Central memory CD8-positive, alpha-beta T cell (primary cell): ENCODE measurements around the gene MTHFD2L.
"Not testable (repeated sequence)": the region's sequence is repeated elsewhere in the genome, so short reads cannot be mapped to it uniquely, and the experiment has no call there.

Source experiments
- ATAC-seq: fragments of 150-1000 bp; cut with Tn5 transposase; replicated peaks from 2 replicates; pipeline ENCODE4 v1.10.0; 2022; ENCODE audit warnings: mild to moderate bottlenecking, moderate FRiP score, moderate number of reproducible peaks; ENCODE audit not compliant: poor library complexity, severe bottlenecking; ENCODE audit errors: extremely low read depth
- DNase-seq, 2 donors: peaks; one replicate each; pipeline ENCODE4 v3.0.0; 2021; ENCODE audit warnings: low spot score in 2 of 2
- H3K27ac Mint-ChIP-seq: one replicate; pipeline ENCODE4 v1.8.0; 2022; ENCODE audit warnings: low read depth, mild to moderate bottlenecking, moderate library complexity, mixed read lengths
- H3K27me3 Mint-ChIP-seq: one replicate; pipeline ENCODE4 v1.8.0; 2022; ENCODE audit warnings: mixed read lengths
- H3K36me3 Mint-ChIP-seq: one replicate; pipeline ENCODE4 v1.8.0; 2022; ENCODE audit warnings: mild to moderate bottlenecking, moderate library complexity, mixed read lengths; ENCODE audit not compliant: insufficient read depth
- H3K4me1 Mint-ChIP-seq: one replicate; pipeline ENCODE4 v1.8.0; 2022; ENCODE audit warnings: mixed read lengths
- H3K4me3 Mint-ChIP-seq: one replicate; pipeline ENCODE4 v1.8.0; 2022; ENCODE audit warnings: mild to moderate bottlenecking, moderate library complexity, mixed read lengths
- H3K9me3 Mint-ChIP-seq: one replicate; pipeline ENCODE4 v1.8.0; 2022; ENCODE audit warnings: mixed read lengths

Gene MTHFD2L

GRCh38 chr4:74120086-74120485 is 37.8 kb upstream of the MTHFD2L start:
- no peak overlapping the region for H3K27ac Mint-ChIP-seq
- no peak for ATAC-seq
- no peak for DNase-seq
- H3K27me3 Mint-ChIP-seq, result peaks cover 22% of the 10 kb centered on the region
- no peak overlapping the region for H3K4me3 Mint-ChIP-seq
- H3K9me3 Mint-ChIP-seq, result no peaks in the 10 kb centered on the region
- no peaks in the 10 kb centered on the region for H3K4me1 Mint-ChIP-seq
- no peaks in the 10 kb centered on the region for H3K36me3 Mint-ChIP-seq

- peaks cover 13% of the 10 kb centered on the region for H3K27me3 Mint-ChIP-seq
- no peak overlapping the region for H3K27ac Mint-ChIP-seq
- H3K9me3 Mint-ChIP-seq, result no peaks in the 10 kb centered on the region
Observed at GRCh38 chr4:74121643-74122579, 36.0 kb upstream of the MTHFD2L start.

GRCh38 chr4:74123065-74123728 is 34.7 kb upstream of the MTHFD2L start:
- no peaks in the 10 kb centered on the region for H3K9me3 Mint-ChIP-seq
- peaks cover 25% of the 10 kb centered on the region for H3K27me3 Mint-ChIP-seq
- no peak overlapping the region for H3K4me3 Mint-ChIP-seq
- ATAC-seq (no peak), DNase-seq (no peak)
- H3K27ac Mint-ChIP-seq, result no peak overlapping the region
- H3K36me3 Mint-ChIP-seq, result no peaks in the 10 kb centered on the region
- no peaks in the 10 kb centered on the region for H3K4me1 Mint-ChIP-seq

More at GRCh38 chr4:74121643-74122579, 36.0 kb upstream of the MTHFD2L start:
- Mint-ChIP-seq H3K4me3 (no peak overlapping the region), H3K36me3 (no peaks in the 10 kb centered on the region), H3K4me1 (no peaks in the 10 kb centered on the region)
- DNase-seq (no peak), ATAC-seq (no peak)

GRCh38 chr4:74125029-74125428 is 32.9 kb upstream of the MTHFD2L start:
- ATAC-seq, result no peak
- Mint-ChIP-seq H3K36me3 (no peaks in the 10 kb centered on the region), H3K27ac (no peak overlapping the region), H3K4me1 (no peaks in the 10 kb centered on the region), H3K27me3 (peaks cover 44% of the 10 kb centered on the region), H3K4me3 (no peak overlapping the region), H3K9me3 (no peaks in the 10 kb centered on the region)
- no peak for DNase-seq

GRCh38 chr4:74127745-74128144 is 30.2 kb upstream of the MTHFD2L start:
- H3K27ac Mint-ChIP-seq, result no peak overlapping the region
- H3K27me3 Mint-ChIP-seq, result peaks cover 32% of the 10 kb centered on the region
- no peaks in the 10 kb centered on the region for H3K4me1 Mint-ChIP-seq
- DNase-seq (no peak), ATAC-seq (no peak)
- no peak overlapping the region for H3K4me3 Mint-ChIP-seq
- no peaks in the 10 kb centered on the region for H3K9me3 Mint-ChIP-seq
- H3K36me3 Mint-ChIP-seq, result no peaks in the 10 kb centered on the region

- H3K27ac Mint-ChIP-seq, H3K9me3 Mint-ChIP-seq, H3K4me3 Mint-ChIP-seq, DNase-seq, H3K36me3 Mint-ChIP-seq, ATAC-seq, H3K4me1 Mint-ChIP-seq: not testable (repeated sequence)
- H3K27me3 Mint-ChIP-seq, result peaks cover 41% of the 10 kb centered on the region
Observed at GRCh38 chr4:74130843-74131242, 27.1 kb upstream of the MTHFD2L start.

- not testable (repeated sequence) for H3K36me3 Mint-ChIP-seq, H3K4me3 Mint-ChIP-seq, DNase-seq, H3K27ac Mint-ChIP-seq, ATAC-seq, H3K4me1 Mint-ChIP-seq, H3K9me3 Mint-ChIP-seq
- peaks cover 50% of the 10 kb centered on the region for H3K27me3 Mint-ChIP-seq
Observed at GRCh38 chr4:74132188-74132587, 25.7 kb upstream of the MTHFD2L start.

GRCh38 chr4:74132944-74133343 is 25.0 kb upstream of the MTHFD2L start:
- DNase-seq (no peak), ATAC-seq (no peak)
- Mint-ChIP-seq H3K4me1 (no peaks in the 10 kb centered on the region), H3K4me3 (no peak overlapping the region), H3K27ac (no peak overlapping the region), H3K27me3 (peaks cover 43% of the 10 kb centered on the region), H3K36me3 (no peaks in the 10 kb centered on the region), H3K9me3 (no peaks in the 10 kb centered on the region)

GRCh38 chr4:74133786-74134499 is 24.0 kb upstream of the MTHFD2L start:
- Mint-ChIP-seq H3K36me3 (no peaks in the 10 kb centered on the region), H3K4me3 (no peak overlapping the region), H3K27me3 (peaks cover 43% of the 10 kb centered on the region), H3K27ac (no peak overlapping the region), H3K9me3 (no peaks in the 10 kb centered on the region), H3K4me1 (no peaks in the 10 kb centered on the region)
- DNase-seq (peak in 1 of 2 donors; percentile 20), ATAC-seq (no peak)

- no peak overlapping the region for H3K27ac Mint-ChIP-seq
- no peak overlapping the region for H3K4me3 Mint-ChIP-seq
- no peak for ATAC-seq
- H3K36me3 Mint-ChIP-seq, result no peaks in the 10 kb centered on the region
- DNase-seq, result no peak
- peaks cover 42% of the 10 kb centered on the region for H3K27me3 Mint-ChIP-seq
- H3K9me3 Mint-ChIP-seq, result no peaks in the 10 kb centered on the region
- H3K4me1 Mint-ChIP-seq, result no peaks in the 10 kb centered on the region
Observed at GRCh38 chr4:74134500-74134852, 23.4 kb upstream of the MTHFD2L start.

GRCh38 chr4:74146581-74147129 is 11.3 kb upstream of the MTHFD2L start:
- ATAC-seq, result no peak
- H3K27ac Mint-ChIP-seq, result no peak overlapping the region
- no peaks in the 10 kb centered on the region for H3K4me1 Mint-ChIP-seq
- H3K36me3 Mint-ChIP-seq, result no peaks in the 10 kb centered on the region
- peaks cover 9% of the 10 kb centered on the region for H3K9me3 Mint-ChIP-seq
- peaks cover 72% of the 10 kb centered on the region for H3K27me3 Mint-ChIP-seq
- no peak overlapping the region for H3K4me3 Mint-ChIP-seq
- no peak for DNase-seq

- Mint-ChIP-seq H3K4me3 (no peak overlapping the region), H3K27me3 (peaks cover 64% of the 10 kb centered on the region), H3K9me3 (peaks cover 9% of the 10 kb centered on the region), H3K4me1 (no peaks in the 10 kb centered on the region), H3K36me3 (no peaks in the 10 kb centered on the region), H3K27ac (no peak overlapping the region)
- ATAC-seq (no peak), DNase-seq (no peak)
Observed at GRCh38 chr4:74148205-74148604, 9.7 kb upstream of the MTHFD2L start.
